Measurements from ENCODE around the gene ARHGEF26.

The ARHGEF26 gene

GRCh38 chr3:154135511-154136173 is 14.5 kb downstream of the ARHGEF26 start:
- Histone ChIP-seq H3K36me3 (ENCODE audit: control insufficient read depth, insufficient read depth, low read length) (no peaks in the 10 kb centered on the region), H3K27me3 (replicated peaks; ENCODE audit: control insufficient read depth, insufficient read depth, low read length) (no peaks in the 10 kb centered on the region), H3K4me3 (replicated peaks; ENCODE audit: low read depth, low read length) (no peak overlapping the region)
- TF ChIP-seq, protein P1, sequence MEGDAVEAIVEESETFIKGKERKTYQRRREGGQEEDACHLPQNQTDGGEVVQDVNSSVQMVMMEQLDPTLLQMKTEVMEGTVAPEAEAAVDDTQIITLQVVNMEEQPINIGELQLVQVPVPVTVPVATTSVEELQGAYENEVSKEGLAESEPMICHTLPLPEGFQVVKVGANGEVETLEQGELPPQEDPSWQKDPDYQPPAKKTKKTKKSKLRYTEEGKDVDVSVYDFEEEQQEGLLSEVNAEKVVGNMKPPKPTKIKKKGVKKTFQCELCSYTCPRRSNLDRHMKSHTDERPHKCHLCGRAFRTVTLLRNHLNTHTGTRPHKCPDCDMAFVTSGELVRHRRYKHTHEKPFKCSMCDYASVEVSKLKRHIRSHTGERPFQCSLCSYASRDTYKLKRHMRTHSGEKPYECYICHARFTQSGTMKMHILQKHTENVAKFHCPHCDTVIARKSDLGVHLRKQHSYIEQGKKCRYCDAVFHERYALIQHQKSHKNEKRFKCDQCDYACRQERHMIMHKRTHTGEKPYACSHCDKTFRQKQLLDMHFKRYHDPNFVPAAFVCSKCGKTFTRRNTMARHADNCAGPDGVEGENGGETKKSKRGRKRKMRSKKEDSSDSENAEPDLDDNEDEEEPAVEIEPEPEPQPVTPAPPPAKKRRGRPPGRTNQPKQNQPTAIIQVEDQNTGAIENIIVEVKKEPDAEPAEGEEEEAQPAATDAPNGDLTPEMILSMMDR (IDR thresholded peaks at IDR 0.05; ENCODE audit: insufficient read depth, low read length, poor library complexity, severe bottlenecking) = no peak
- no peak for DNase-seq (ENCODE audit: extremely low read depth, insufficient read length)

DNA sequence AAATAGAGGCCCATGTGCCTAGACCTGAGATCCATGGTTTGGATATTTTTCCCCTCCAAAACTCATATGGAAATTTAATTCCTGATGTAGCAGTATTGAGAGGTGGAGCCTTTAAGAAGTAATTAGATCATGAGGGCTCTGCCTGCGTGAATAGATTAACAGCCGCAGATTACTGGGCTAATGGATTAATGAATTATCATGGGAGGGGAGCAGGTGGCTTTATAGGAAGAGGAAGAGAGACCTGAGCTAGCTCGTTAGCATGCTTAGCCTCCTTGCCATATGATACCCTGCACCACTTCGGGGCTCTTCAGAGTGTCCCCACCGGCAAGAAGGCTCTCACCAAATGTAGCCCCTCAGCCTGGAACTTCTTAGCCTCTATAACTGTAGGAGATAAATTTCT is 15.8 kb downstream of the ARHGEF26 start:
- Histone ChIP-seq H3K27me3 (replicated peaks; ENCODE audit: control insufficient read depth, insufficient read depth, low read length) (no peaks in the 10 kb centered on the region), H3K36me3 (ENCODE audit: control insufficient read depth, insufficient read depth, low read length) (no peaks in the 10 kb centered on the region), H3K4me3 (replicated peaks; ENCODE audit: low read depth, low read length) (no peak overlapping the region)
- TF ChIP-seq, protein P1 (IDR thresholded peaks at IDR 0.05; ENCODE audit: insufficient read depth, low read length, poor library complexity, severe bottlenecking) = no peak
- DNase-seq (ENCODE audit: extremely low read depth, insufficient read length) = no peak

DNA sequence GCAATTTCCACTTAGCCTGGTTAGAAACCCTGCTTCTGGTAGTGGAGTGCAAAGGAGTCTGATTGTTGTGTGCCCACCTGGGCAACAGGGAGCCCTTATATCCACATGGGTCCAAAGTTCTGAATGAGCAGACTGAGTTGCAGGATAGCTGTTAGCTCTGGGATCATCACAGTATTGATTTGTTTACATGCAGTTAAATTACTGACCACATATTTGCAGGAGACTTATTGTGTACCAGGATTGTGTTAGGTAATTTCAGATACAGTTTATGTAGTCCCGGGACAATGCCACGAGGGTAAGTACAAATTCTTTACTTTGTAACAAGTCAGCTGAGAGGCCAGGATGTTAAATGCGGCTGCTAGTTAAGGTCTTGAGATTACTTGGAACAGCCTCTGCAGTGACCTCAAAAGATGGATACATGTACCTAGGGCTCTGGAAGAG is 18.8 kb downstream of the ARHGEF26 start:
- H3K4me3 ChIP-seq (replicated peaks; ENCODE audit: low read depth, low read length) = no peak overlapping the region
- no peaks in the 10 kb centered on the region for H3K27me3 ChIP-seq (replicated peaks; ENCODE audit: control insufficient read depth, insufficient read depth, low read length)
- no peaks in the 10 kb centered on the region for H3K36me3 ChIP-seq (ENCODE audit: control insufficient read depth, insufficient read depth, low read length)
- TF ChIP-seq, protein P1 (IDR thresholded peaks at IDR 0.05; ENCODE audit: insufficient read depth, low read length, poor library complexity, severe bottlenecking) = no peak
- no peak for DNase-seq (ENCODE audit: extremely low read depth, insufficient read length)

DNA sequence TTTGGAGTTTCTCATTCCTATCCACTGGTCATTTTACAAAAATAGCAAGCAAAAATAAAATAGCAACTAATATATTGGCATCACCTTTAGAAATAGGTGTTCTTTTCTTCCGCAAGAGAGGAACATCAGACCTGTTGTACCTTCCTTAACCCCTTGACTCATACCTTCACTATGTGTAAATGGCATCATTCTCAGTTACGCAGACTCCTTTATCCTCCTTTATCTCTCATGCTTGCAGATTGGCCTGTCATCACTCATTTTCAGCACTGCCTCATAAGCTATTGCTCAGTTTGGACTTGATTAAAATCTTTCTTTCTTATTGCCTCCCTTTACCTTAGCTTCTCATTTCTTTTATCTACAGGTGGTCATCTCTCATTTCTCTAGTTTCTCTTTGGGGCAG is 21.4 kb downstream of the ARHGEF26 start:
- Histone ChIP-seq H3K36me3 (ENCODE audit: control insufficient read depth, insufficient read depth, low read length) (no peaks in the 10 kb centered on the region), H3K27me3 (replicated peaks; ENCODE audit: control insufficient read depth, insufficient read depth, low read length) (no peaks in the 10 kb centered on the region), H3K4me3 (replicated peaks; ENCODE audit: low read depth, low read length) (no peak overlapping the region)
- no peak for DNase-seq (ENCODE audit: extremely low read depth, insufficient read length)
- TF ChIP-seq, protein P1 (IDR thresholded peaks at IDR 0.05; ENCODE audit: insufficient read depth, low read length, poor library complexity, severe bottlenecking) = no peak

- Histone ChIP-seq H3K27me3 (replicated peaks; ENCODE audit: control insufficient read depth, insufficient read depth, low read length) (no peaks in the 10 kb centered on the region), H3K4me3 (replicated peaks; ENCODE audit: low read depth, low read length) (no peak overlapping the region), H3K36me3 (ENCODE audit: control insufficient read depth, insufficient read depth, low read length) (no peaks in the 10 kb centered on the region)
- no peak for DNase-seq (ENCODE audit: extremely low read depth, insufficient read length)
- TF ChIP-seq, protein P1 (IDR thresholded peaks at IDR 0.05; ENCODE audit: insufficient read depth, low read length, poor library complexity, severe bottlenecking) = no peak
Observed at GRCh38 chr3:154143873-154144272, 22.7 kb downstream of the ARHGEF26 start.
